Femur (tissue), 1 donor: ENCODE data around the gene CEMP1.
A peak's percentile ranks its signal among the peaks of the same experiment; 100 is the strongest.
"Not testable (repeated sequence)": the region's sequence is repeated elsewhere in the genome, so short reads cannot be mapped to it uniquely, and the experiment has no call there.

ENCODE experiments used
- DNase-seq: peaks from one replicate; pipeline ENCODE4 v3.0.0-alpha.2; 2017

The CEMP1 gene, protein sequence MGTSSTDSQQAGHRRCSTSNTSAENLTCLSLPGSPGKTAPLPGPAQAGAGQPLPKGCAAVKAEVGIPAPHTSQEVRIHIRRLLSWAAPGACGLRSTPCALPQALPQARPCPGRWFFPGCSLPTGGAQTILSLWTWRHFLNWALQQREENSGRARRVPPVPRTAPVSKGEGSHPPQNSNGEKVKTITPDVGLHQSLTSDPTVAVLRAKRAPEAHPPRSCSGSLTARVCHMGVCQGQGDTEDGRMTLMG

GRCh38 chr16:2531371-2531695, at the start of gene CEMP1:
Gene CEMP1, minus strand, starts transcription at chr16:2531408. Its CDS starts 335 bp downstream, at chr16:2531073.
- DNase-seq, result no peak

GRCh38 chr16:2580818-2581217, 49.6 kb upstream of the CEMP1 start:
- not testable (repeated sequence) for DNase-seq

- peak; percentile 38 for DNase-seq
Measured at GRCh38 chr16:2580143-2580542, 48.9 kb upstream of the CEMP1 start.

- not testable (repeated sequence) for DNase-seq
Measured at GRCh38 chr16:2578905-2579304, 47.7 kb upstream of the CEMP1 start.

DNA sequence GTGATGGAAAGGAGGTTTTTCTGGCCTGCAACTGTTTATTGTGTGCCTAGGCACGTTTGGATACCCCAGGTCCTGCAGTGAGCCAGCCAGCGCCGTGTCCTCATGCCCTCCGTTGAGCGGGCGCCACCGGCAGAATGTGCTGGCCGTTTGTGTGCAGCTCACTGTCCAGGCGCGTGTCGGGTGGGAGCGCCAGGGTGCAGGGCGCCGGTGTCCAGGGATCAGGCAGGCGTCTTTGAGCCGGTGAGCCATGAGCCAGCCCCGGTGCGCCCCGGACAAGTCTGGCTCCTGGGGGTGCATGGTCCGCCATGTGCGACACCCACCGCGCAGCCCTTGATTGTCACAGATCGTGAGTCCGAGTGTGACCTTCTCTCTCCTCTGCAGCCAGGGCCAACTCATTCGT, 45.8 kb upstream of the CEMP1 start:
- not testable (repeated sequence) for DNase-seq

DNA sequence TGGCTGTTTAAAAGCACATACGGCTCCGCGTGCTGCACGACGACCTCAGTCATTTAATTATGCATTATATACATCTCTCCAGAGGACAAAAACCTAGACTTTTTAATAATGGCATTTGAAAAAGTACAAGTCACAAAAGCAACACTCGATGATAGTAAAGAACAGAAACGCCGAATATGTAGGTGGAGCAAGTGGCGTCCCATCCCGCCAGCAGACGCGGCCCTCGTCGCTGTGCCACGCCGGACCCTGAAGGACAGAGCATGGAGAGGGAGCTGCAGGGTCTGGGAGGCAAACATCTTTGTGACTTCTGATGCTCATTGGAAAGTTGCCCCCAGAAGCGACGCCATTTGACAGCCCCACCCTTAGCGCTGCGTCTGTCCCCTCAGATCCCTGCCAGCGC, 44.6 kb upstream of the CEMP1 start:
- DNase-seq, result not testable (repeated sequence)

GRCh38 chr16:2572704-2573103, 41.5 kb upstream of the CEMP1 start:
- not testable (repeated sequence) for DNase-seq

DNA sequence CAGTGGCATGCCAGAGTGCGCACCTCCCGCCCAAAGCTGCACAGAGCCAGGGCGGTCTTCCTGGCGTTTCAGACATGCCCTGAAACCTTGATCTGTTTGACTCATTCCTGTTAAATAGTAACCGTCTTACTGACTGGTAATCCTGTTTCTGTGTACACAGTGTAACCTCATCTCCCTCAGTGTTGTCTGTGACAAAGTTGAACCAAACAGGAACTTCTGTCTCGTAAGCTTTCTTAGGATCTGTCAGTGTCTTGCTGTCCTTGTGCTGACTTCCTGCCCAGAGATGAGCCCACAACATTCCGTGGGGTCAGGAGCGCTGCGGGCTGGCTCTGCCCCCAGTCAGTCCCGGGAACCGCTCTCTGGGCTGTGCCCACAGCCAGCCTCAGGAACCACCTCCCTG, 37.4 kb upstream of the CEMP1 start:
- DNase-seq, result not testable (repeated sequence)

GRCh38 chr16:2567506-2567905, 36.3 kb upstream of the CEMP1 start:
- DNase-seq, result not testable (repeated sequence)

- not testable (repeated sequence) for DNase-seq
Measured at GRCh38 chr16:2560798-2561133, 29.6 kb upstream of the CEMP1 start.

DNA sequence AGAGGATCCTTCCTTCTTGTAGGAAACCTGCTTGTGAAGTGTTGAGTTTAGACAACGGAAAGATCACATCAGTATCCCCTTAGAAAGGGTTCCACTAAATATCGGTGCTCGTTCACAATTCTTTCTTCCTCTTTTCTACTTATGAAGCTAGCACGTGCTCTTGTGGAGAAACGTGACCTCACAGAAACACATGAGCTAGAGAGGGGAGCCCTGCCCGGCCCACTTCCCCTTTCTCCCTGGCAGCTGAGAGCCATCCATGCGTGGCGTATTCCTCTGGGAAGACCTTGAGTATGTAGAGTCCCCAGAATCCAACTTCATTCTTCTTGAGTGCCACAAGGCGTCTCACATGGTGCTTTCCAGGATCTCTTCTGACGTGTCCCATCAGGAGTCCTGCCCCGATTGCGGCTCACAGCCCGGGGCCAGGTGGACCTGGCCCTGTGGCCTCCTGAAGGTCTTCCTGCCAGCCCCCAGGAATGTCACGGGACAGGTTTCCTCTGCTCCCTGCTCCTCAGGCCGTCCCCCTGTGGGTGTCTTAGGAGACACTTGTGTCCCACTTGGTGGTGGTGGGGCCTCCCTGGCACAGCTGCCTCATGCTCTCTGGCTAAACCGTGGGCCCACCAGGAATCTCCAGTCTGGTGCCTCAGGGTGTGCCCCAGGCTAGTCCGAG, 29.1 kb upstream of the CEMP1 start:
- DNase-seq, result not testable (repeated sequence)

GRCh38 chr16:2557150-2557549, 25.9 kb upstream of the CEMP1 start:
- not testable (repeated sequence) for DNase-seq

GRCh38 chr16:2554709-2555425, 23.7 kb upstream of the CEMP1 start:
- DNase-seq, result not testable (repeated sequence)

DNA sequence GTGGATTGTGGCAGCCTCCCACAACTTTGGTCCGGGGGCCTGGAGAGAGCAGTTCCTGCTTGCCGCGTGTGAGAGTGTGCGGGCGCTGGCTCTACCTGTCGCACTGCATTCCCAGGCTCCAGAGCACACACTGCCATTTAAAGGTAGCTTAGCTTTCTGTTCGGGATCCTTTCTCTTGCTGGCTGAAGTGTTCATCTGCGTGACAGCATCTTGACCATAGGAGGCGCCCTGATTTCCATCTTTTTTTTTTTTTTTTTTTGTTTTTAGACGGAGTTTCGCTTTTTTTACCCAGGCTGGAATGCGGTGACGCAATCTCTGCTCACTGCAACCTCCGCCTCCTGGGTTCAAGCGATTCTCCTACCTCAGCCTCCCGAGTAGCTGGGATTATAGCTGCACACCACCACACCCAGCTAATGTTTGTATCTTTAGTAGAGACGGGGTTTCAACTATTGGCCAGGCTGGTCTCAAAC, 20.2 kb upstream of the CEMP1 start:
- not testable (repeated sequence) for DNase-seq

DNA sequence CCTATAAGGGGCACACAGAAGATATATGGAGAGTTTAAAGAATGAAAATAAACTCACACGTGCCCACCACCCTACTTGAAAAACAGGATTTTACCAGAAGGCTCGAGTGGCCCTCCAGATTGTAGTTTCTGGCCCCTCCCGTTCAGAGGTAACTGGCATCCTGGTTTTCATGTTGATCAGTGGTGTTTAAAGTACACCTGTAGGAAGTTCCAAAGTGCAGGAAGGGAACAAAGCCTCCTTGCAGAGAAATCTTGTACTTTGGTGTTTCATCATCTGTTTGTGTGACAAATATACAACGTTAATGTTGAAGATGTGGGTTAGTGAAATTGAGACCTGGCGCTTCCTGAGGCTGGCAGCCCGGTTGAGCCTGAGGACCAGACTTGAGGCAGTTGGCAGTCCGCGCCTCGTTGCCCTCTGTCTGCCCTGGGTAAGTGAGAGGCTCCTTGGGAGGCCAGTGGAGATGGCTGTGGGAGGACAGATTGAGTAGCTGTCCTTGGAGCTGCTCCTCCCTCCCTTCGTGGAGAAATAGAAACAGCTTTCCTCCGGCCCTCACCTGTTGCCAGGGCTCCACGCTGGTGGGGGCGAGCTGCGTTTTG, 19.2 kb upstream of the CEMP1 start:
- not testable (repeated sequence) for DNase-seq

DNA sequence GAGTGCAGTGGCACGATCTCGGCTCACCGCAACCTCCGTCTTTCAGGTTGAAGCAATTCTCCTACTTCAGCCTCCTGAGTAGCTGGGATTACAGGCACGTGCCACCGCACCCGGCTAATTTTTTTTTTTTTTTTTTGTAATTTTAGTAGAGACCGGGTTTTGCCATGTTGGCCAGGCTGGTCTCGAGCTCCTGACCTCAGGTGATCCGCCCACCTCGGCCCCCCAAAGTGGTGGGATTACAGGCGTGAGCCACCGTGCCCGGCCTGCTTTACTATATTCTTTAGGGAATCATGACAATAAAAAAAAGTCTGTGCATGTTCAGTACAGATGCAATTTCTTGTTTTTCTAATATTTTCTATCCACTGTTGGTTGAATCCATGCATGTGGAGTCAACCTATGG, 12.6 kb upstream of the CEMP1 start:
- not testable (repeated sequence) for DNase-seq

DNA sequence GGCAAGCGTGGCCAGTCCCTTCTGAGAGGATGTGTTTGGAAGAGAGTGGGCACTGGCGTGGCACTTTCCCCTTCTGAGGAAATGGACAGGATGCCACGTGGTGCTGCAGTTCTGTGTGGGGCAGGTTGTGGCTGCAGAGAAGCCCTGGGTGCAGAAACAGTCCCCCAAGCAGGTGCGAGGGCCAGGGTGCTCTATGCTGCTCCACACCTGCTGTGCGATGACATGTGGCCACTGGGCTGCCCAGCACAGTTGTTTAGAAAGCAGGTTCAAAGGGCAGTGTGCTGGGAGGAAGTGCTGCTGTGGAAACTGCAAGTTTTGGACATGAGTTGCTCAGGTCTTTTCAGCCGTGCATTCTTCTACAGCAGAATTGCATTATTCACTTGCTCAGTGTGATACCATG, 10.2 kb upstream of the CEMP1 start:
- DNase-seq, result peak; percentile 18

GRCh38 chr16:2540912-2541311, 9.7 kb upstream of the CEMP1 start:
- not testable (repeated sequence) for DNase-seq

DNA sequence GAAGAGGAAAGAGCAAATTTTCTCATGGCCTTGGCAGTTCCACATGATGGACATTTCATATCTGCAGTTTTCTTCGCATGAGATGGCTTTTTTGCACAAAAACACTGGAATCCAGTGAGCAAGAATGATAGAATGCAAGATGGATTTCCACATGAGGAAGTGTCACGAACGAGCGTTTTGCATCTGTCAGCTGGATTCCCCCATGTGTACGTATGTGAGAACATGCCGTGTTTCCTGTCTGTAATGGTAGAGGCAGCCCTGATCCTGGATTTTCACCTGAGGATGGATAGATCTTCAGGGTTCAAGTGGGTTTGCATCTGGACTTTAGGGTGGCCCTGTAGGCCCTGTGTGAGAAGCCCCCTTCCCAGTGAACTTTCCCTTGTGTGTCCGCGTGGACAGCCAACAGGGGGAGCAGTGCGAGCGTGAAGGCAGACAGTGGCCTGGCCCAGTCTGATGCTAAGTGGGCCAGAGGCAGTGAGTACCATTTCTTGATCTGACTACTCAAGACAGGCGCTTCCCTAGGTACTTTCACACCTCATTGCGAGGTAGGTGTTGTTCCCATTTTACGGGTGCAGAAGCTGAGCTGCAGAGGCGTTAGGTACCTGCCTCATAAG, 8.7 kb upstream of the CEMP1 start:
- peak; percentile 34 for DNase-seq

DNA sequence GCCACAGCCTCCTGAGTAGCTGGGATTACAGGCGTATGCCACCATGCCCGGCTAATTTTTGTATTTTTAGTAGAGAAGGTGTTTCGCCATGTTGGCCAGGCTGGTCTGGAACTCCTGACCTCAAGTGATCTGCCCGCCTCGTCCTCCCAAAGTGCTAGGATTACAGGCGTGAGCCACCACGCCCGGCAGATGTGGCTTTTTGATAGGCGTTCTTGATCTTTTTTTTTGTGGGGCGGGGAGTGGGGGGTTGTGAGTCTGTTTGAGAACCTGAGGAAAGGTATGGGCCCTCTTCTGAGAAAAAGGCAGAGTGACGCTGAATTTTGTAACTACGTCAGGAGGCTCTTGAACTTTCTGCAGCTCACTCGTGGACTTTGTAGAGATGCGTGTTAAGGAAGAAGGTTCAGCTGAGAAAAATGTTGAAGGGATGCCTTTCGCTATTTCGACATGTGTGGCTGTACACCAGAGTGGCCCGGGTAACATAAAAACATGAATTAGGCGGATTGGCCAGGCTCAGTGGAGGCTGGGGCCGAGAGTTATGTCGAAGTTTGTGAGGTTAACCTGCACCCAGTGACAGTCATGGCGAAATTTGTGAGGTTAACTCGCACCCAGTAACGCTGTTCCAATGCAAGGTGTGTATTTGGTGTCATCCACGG, 8.1 kb upstream of the CEMP1 start:
- DNase-seq, result not testable (repeated sequence)

DNA sequence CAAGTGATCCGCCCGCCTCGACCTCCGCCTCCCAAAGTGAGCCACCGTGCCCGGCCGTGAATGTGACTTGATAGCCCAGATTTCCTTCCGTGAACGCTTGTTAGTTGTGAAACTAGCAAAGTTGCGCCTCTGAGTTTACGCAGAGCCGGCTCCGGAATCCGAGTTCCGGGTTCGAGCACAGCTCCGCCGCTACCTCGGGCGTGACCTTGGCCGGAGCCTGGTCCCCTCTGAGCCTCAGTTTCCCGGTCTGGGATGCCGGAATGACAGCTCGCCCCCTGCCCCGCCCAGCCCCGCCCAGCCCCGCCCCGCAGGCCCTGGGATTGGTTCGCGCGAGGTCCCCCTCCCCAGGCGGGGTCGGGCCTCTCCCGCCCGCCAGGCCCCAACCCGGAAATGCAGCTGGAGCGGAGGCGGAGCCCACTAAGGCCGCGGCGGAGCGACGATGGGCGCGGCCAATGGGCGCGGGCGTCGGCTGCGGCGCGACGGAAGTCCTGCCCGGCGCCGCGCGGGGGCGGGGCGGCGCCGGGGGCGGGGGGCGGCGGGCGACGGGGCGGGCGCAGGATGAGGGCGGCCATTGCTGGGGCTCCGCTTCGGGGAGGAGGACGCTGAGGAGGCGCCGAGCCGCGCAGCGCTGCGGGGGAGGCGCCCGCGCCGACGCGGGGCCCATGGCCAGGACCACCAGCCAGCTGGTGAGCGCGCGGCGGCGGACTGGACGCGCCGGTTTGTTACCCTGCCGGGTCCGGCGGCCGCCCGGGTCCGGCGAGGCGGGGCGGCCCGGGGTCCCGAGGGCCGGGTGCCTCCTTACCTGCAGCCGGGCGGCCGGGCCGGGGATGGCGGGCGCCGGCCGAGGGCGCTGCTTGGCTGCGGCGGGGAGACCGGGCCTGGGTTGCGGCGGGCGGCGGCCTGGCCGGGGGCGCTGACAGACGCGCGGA, 6.5 kb upstream of the CEMP1 start, which contains the start of gene PDPK1:
PDPK1 (plus strand) TSS at position 571 of the 929 bp plus-strand sequence; CDS start at position 663, 92 bp downstream.
- peak; percentile 97 for DNase-seq
